NCI-H2227 (cell line): ENCODE results near the gene HOXD8.

Experiments
- DNase-seq: peaks from one replicate; lab custom pipeline; 2025; ENCODE audit not compliant: unreplicated experiment; lab: John Stamatoyannopoulos, UW

HOXD8 gene

DNA sequence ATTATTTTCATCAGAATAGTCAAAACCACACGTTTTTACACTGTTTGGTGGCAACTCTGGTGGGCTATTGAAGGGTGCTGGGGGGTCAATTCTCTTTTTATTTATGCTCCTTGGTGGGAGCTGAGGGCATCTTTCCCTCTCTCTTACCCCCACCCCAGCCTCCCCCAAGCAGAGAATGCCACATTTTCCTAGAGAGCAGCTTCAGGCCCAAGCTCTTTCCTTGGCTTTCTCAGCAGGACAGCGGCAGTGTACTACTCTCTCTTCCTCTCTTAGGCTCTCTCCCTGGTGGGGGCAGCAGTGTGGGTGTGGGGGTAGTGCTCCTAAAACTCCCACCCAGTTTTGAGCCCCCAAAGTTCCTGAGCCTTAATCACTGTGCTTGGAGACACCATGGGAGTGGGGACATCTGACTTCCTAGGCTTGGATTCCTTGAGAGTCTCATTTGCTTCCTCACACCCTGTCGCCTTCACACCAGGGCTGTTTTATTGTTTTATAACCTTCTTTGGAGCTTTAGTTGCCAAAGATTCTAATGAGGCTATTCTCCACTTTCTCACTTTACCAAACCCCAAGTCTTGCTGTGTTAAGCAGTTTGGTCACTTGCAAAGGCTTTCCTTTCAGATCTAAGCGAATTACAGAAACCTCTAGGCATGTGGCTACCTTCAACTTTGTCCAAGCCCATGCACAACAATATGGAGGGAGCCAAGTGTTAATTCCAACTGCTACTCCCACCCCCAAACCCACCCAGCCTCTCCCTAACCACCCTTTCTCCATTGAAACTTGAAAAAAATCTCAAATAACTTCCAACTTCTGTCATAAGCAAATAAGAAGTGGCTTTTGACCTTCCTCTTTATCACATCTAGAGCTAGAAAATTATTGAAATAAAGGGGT, 15.8 kb downstream of the HOXD8 start:
- DNase-seq = no peak

DNA sequence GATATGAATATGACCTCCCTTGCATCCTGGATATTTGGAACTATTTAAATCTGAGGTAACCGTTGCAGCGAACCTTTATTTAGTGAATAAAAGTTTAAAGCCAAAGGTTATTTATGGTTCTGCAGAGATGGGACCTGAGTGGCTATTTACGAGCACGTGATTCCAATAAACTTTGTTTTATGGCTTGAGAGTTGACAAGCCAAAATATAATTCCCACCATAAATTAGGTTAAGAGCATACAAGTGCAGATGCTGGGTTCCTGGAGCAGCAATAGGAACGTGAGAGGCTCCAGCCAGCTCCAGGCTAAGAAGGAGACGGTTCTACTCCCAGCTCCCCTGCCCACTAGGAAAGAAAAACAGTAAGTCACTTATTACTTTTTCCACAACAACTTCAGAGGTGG, 16.6 kb downstream of the HOXD8 start:
- DNase-seq = no peak

DNA sequence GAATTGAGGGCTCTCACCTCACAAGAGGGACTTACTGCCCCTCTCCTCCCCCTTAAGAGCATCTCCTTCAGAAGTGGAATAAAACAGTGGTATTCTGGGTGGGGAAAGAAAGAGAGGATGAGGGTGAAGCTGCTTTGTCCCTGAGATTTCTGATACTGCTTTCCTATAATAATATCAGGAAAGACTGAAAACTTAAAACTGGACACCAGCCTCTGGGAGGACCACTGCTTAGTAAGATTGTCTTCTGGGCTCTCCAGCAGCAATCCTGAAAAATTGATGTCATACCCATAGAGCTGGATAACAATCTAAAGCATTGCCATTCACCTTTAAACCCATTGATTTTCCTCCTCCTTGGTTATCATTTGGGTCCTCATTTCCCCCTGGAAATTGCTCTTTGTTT, 17.1 kb downstream of the HOXD8 start:
- no peak for DNase-seq

DNA sequence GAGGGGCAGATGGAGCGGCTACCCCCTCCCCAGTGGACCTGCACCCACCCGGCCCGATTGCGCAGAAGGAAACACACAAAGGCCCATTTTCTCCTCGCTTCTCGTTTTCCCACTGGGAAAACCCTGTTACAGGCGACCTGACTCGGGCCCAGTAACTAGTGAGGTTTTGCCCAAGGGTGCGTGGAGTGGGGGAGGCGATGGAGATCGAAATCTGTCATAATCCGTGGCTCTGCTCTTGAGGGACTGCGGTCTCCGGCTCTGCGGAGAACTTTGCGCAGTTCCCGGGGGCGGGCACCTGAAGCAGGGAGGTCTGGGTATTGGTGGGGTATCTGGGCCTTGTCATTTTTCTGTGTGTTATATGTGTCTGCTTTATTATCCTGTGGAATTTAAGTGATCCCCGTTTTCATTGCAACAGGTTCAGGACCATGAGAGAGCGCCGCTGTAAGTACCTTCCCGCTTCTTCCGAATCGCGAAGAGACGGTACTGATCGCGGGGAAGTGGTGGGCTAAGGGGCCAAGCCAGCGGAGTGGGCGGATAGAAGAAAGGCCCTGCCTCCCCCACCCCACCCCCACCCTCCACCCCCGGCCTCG, 17.8 kb downstream of the HOXD8 start:
- DNase-seq = no peak

DNA sequence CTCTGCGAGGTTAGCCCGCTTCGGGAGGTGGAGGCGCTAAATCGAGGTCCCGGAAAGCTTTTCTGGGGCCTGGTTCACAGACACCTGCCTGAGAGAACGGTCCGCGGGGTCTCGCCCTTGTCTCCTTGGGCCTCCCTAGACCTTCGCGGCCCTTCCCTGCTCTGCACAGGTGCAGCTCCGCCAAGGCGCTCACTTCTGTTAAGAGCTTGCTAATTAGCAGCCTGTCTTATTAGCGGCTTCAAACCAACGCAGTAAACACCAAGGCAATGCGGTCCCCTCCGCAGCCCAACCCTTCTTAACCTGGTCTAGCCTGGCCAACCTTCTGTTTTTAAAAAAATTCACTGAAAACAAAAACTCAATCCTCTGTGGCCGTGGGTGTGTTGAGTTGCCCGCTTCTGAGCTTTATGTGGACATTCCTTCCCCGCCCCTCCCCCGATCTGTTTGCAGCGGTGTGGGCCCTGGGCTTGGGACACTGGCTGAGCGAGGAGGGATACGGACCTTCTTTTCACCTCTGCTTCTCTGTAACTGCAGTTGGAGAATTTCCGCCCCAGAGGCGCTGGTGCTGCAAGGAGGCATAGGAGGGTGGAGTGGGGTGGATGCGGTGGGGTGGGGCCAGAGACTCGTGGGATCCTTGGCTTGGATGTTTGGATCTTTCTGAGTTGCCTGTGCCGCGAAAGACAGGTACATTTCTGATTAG, 18.4 kb downstream of the HOXD8 start:
- no peak for DNase-seq

DNA sequence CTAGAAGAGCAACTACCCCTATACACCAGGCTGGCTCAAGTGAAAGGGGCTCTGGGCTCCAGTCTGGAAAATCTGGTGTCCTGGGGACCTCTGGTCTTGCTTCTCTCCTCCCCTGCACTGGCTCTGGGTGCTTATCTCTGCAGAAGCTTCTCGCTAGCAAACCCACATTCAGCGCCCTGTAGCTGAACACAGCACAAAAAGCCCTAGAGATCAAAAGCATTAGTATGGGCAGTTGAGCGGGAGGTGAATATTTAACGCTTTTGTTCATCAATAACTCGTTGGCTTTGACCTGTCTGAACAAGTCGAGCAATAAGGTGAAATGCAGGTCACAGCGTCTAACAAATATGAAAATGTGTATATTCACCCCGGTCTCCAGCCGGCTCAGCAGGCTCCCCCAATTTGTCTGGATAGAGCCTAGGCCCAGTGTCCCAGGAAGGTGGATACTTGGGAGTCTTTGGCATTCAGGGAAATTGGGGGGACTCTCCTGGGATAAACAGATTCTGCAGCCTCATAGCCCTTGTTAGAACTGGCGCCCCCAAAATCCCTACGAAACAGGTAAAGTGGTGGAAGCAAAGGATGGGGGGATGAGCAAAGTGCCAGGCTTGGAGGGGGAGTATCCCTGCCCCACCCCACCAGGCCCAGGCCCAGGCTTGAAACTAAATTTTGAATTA, 19.4 kb downstream of the HOXD8 start:
- no peak for DNase-seq

DNA sequence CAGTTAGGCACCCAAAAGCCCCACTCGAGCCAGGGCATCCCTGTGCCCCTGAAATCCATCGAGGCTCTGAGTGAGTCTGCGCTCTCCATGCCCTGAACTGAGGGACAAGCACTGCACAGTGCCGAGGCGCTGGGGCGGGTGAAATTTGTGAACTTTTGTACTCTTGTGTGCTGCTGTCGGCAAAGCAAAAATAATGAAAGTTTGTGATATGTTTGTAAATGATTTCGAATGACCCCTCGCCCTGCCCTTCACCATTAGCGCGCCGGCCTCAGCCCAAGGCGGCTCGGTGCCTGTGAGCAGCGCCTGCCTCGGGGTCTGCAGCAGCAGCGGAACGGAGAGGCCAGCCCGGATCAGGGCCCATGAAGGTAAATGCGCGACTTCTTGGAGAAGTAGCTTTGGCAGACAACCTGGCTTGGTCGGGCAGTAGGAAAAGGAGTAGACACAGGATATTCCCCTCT, 20.0 kb downstream of the HOXD8 start:
- no peak for DNase-seq

DNA sequence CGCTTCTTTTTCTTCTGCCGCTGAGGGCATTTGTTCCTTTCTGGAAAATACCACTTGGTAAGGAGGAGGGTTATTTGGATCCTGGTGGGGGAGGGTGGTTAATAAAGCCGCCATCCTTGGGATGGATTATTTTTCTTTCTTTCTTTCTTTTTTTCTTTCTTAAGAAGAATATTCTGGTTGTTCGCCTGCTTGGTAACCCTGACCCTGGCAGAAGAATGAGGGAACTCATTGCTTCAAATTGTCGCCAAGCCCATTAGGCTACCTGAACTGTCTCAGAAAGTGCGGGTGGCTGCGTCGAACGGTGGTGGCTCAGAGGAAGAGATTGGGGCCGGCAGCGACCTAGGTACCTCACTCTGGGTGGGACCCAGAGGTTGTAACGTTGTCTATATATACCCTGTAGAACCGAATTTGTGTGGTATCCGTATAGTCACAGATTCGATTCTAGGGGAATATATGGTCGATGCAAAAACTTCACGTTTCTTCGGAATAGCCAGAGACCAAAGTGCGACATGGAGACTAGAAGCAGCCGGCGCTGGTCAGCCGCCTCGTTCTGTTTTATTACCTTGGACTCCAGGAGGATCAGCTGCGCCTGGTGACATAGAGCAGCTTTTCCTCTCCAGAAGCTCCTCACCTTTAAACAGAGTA, 20.6 kb downstream of the HOXD8 start:
- no peak for DNase-seq

DNA sequence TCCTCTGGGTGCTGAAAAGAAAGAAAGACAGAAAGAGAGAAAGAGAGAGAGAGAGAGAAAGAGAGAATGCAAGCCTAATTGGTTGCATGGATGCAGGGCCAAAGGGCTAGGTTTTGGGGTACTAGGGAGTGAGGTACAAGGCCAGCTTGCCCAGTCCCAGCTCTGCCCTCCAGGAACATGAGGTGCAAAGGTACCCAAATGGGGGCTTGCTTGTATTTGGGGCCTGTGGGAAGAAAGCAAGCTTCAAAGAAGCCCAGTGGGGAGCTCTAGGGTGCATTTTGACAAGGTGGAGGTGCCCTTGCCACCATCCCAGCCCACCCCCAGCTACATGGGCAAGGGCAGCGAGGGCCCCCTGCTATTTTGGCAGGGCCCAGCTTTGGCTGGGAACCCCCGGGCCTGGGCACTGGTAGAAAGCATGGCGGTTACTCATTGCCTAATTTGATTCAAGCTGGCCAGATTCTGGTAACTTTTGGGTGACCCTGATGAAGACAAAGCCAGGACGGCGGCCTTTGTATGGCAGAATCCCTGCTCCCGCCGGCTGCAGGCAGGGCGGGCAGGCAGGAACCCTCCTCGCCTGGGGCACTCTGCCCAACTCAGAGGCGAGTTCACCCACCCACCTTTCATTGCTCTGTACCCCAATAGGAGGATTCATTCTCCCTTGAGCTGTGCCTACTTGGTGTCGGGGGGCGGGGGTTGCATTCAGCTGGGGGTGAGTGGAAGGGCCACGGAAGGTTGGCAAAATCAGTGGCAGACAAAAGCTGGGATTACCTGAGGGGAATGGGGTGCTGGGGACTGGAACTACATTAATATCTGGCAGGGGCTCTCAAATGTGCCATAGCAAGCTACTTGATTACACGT, 21.3 kb downstream of the HOXD8 start:
- DNase-seq = no peak

DNA sequence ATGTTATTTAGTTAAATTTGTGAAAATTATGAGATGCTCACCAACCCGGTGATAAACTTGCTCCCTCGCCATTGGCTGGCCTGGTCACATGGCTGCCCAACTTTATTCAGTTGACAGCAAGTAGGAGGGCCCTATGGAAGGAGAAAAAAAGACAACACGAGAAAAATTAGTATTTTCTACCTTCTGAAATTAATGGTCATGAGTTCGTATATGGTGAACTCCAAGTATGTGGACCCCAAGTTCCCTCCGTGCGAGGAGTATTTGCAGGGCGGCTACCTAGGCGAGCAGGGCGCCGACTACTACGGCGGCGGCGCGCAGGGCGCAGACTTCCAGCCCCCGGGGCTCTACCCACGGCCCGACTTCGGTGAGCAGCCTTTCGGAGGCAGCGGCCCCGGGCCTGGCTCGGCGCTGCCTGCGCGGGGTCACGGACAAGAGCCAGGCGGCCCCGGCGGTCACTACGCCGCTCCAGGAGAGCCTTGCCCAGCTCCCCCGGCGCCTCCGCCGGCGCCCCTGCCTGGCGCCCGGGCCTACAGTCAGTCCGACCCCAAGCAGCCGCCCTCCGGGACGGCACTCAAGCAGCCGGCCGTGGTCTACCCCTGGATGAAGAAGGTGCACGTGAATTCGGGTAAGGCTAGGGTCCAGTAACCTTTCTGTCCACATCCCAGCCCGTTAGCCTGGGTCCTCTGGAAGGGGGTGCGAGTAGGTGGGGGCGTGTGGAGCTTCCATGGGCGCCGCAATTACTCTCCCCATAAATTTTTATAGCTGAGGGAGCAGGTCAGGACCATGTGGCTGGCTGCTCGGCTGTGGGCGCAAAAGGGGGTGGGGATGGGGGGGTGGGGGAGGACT, 22.2 kb downstream of the HOXD8 start, which contains the start of gene HOXD4:
Gene HOXD4 (plus strand): TSS at position 109 of the 846 bp plus-strand sequence. CDS start 84 bp downstream, at position 193.
- no peak for DNase-seq

DNA sequence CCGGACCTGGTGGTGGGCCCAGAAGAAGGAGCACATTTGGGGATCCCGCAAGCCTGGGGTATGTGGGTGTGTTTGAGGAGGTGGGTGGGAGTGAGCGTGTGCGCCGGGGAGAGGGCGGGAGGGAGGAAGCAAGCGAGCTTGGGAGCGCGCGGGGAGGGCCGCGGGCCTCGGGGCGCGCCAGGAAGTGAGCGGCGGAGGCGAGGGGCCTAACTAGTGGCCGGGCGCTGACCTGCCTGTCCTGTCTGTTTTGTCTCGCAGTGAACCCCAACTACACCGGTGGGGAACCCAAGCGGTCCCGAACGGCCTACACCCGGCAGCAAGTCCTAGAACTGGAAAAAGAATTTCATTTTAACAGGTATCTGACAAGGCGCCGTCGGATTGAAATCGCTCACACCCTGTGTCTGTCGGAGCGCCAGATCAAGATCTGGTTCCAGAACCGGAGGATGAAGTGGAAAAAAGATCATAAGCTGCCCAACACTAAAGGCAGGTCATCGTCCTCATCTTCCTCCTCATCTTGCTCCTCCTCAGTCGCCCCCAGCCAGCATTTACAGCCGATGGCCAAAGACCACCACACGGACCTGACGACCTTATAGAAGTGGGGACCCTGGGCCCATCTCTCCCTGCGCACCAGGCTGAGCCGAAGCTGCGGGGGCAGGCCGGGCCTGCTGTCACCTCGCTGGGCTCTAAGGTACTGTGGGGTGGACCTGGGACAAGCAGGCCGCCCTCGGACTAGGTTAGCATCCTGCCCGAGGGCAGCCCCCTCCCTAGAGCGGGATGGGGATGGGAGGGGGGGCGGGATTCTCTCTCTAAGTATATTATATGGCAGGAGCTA, 23.1 kb downstream of the HOXD8 start:
- no peak for DNase-seq

DNA sequence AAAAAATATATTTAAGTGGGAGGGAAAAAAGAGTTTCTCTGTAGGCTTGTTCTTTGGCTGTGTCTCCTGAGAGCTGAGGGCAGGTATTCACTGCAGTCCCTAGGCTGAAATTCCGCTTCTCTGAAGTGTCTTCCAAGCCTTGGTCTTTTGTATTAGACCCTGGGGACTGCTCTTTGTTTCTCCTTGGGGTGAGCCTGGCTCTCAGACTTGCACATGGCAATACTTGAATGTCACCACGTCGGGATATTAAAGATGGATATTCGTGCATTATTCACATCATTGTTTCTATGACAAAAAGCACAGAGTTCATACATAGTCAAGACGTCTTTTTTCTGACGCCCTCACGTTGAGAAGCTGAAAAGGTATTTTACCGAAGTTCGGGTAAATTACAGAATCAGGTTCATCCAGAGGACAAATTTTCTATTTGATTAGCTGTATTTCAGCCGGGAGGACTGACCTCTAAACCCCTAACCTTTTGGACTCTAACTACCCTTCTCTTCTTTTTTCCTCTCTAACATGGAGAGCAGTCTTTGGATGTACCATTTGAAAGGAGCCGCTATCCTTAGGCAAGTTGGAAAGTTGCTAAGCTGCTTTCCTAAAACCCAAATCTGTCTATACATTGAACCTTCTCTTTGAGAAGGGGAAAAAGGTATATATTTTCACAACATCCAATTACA, 25.2 kb downstream of the HOXD8 start:
- no peak for DNase-seq

DNA sequence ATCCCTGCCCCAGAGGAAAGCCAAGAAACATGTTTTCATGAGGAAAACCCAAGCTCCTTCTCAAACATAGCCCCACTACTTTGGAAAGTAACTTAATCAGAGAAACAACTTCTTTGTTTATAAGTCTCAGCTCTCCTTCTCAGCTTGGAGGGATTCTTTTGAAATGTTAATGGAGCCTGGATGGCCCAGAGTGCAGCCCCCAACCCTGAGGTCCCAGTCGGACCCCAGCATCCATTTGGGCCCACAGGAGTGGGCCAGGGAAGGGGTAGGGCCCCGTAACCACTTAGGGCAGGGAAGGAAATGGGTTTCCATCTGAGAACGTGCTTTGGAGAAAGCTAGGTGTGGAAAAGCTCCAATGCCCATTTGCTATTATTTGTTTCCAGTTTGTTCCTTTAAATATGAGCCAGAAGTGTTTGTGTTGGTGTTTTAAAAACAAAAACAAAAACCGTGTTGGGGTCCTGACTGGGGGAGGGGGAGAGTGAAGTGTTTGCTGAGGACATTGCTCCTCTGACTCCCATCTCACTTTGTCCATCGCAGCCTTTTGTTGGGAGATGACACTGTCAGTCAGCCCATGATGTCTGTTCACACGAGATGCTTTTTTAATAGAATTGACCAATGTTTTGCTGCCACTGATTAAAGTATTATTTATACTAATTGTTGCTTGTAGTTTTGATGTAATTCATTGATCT, 26.0 kb downstream of the HOXD8 start:
- no peak for DNase-seq

DNA sequence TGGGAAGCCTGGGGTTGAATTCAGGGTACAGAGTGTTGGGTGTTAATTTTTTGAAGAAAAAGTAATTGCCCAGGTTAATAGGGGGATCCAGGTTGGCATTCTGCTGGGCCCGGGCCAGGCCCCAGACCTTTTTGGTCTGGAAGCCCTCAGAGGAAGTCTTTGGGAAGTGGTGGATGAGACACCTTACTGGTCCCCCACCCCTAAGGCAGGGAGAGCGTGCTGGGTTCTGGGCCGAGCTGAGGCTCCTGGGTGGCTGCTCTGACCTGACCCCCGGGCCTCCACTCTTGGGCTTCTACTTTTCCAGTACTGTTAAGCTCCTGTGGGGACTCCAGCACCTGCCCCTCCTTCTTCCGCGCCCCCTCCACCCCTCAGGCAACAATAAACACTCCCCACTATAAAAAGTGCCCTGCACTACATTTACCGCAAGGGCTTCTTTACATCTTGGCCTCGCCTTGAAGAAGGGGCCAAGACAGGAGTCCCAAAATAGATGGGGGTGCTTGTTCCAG, 26.8 kb downstream of the HOXD8 start:
- no peak for DNase-seq

DNA sequence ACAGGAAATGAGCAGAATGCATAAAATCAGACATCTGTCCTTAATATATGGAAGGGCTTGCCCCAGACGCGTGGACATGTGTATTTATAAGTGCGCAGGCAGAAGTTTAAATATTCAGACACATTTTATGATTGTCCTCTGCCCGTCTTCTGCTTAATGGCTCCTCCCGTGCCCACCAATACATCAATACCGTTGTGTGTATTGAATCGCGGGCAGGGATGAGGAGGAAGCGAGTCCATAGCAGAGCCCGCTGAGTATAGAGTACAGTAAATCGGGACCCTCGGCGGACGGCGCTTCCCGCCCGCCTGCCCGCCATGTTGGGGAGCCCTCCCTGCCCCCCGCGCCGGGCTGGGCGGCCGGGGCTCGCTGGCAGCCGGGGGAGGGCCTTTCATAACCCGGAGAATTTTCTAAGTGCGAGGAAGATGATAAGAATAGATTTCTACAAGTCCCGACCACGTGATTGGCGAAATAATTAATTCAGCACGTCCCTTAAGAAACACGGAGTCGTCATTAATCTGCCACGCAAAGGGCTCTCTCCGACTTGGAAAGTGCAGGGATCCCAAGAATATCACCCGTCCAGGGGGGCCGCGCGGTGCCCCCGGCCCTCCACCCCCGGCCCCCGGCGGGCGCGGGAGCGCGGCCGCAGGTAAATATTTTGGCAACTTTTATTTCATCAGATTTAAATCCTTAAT, 27.4 kb downstream of the HOXD8 start, which contains the start of gene HOXD3:
Gene HOXD3 (plus strand): TSS at position 501 of the 692 bp plus-strand sequence. CDS start 11,808 bp downstream, outside the sequence.
- no peak for DNase-seq
